HG03378 (cell line): ENCODE results near the gene MAP2K1.
"Not testable (repeated sequence)": the region's sequence is repeated elsewhere in the genome, so short reads cannot be mapped to it uniquely, and the experiment has no call there.

ENCODE experiments used
- ATAC-seq: cut with Tn5 transposase; IDR thresholded peaks from one replicate; pipeline ENCODE4 v1.9.1; 2021; ENCODE audit warnings: mild to moderate bottlenecking, moderate library complexity; ENCODE audit not compliant: unreplicated experiment

The MAP2K1 gene

DNA sequence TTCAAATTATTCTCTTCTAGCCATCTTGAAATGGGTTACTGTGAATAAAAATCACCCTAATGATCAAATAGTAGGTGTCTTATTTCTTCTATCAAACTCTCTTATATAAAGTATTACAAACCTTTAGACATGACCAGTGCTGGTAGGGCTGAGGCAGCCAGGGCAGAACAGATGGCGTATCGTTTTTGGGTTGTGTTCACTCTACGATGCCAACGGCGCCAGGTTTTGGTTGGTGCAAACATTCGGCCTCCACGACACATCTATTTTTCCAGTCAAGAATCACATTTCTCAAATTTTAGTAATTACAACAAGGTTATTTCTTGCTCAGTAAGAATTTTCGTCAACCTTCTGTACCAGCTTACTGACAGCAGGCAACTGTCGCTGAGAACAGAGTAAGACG lies 115.8 kb downstream of the MAP2K1 start:
- ATAC-seq = no peak

GRCh38 chr15:66503041-66503648 lies 116.4 kb downstream of the MAP2K1 start:
- ATAC-seq = not testable (repeated sequence)

DNA sequence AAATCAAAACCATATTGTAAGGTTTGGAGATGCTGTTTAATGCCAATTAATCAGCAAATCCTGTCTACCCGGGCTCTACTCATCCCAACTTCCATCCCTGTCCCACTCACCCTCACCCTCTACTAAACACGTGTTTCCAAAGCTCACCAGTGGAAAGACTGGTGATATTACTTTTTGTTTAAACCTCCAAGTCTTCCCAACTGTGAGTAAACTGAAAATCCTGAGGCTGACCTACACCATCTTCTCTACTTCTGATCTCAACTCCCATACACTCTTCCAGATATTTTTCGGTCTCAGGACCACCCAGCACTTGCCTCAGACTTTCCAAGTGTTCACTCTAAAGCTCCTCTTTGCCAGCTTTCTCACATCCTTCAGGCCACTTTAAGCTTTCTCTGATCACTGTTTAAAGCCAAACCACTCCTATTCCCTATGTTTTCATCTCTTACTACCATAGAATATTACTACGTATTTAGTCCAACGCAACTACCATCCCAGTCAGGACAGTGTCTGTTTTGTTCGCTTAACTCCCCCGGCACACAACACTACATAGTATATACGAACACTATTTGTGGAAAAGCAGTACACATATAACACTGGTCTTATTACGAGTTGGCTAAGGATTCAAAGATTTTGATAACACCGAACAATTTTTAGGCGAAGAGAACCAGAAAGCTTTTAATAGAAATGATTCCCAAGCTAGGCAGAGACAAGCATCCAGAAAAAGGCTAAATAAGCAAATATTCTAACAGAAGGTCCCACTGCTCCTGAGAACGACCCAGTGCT lies 117.3 kb downstream of the MAP2K1 start:
- no peak for ATAC-seq

GRCh38 chr15:66504563-66505429 lies 118.1 kb downstream of the MAP2K1 start, which contains the start of the genes RPL4 and ZWILCH:
Gene RPL4, minus strand, starts transcription at chr15:66504855. Its CDS starts 65 bp downstream, at chr15:66504790.
Gene ZWILCH, plus strand, starts transcription at chr15:66505326. Its CDS starts 13 bp downstream, at chr15:66505339.
- peak; percentile 71 for ATAC-seq

DNA sequence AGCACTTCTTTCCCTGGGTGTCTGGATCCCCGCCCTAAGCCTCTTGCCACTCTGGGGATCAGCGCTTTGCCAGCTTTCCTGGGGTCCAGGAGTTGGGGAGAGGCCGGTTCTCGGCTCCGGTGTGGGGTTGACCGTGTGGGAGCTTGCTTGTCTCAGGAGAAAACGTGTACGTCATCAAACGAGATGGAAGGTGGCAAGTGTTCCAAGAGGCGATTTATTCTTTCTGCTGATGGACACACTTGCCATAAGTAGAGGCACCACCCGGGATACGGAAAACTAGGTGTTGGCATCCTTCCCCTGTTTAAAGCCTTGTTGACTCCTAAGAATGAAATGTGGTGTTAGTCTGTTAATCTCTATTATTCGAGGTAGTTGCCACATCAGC lies 118.7 kb downstream of the MAP2K1 start:
- no peak for ATAC-seq

DNA sequence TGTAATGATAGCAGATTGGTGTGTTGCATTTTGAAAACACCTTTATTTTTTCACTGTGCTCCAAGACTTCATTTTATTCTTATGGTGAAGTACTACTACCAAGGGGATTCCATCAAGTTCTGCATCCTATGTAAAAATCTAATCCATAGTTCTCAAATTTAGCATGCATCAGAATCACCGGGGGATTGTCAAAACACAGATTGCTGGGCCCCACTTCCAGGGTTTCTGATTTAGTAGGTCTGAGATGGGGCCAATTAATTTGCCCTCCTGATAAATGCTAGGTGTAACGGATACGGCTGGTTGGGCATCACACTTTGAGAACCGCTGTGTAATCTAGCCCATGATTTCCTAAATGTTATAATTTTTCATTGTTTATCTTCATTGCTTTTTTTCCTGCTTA lies 119.1 kb downstream of the MAP2K1 start:
- no peak for ATAC-seq

DNA sequence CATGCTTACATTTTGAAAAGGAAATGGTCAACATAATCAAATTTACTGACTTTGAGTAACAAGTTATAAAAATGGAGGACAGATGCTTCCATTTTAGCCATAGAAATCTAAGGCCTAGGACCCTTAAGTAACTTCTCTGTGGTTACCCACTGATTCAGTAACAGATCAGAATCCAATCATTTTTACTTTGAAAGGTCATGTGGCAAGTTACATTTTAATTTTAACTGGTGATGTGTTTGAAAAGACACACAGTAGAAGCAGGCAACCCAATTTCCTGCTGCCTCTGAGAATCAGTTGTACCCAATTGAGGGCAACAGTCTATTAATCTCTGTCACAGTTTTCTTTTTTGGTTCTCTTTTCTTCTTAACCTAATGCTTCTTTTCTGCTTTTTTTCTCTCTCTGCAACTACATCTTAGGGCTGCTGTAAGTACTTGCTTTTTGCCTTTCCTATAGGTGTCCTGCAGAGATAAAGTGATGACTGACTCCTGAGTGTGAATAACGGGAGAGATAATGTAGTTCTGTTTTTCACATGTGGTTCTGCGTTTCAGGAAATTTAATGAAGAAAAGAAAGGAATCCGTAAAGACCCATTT lies 121.7 kb downstream of the MAP2K1 start:
- no peak for ATAC-seq

DNA sequence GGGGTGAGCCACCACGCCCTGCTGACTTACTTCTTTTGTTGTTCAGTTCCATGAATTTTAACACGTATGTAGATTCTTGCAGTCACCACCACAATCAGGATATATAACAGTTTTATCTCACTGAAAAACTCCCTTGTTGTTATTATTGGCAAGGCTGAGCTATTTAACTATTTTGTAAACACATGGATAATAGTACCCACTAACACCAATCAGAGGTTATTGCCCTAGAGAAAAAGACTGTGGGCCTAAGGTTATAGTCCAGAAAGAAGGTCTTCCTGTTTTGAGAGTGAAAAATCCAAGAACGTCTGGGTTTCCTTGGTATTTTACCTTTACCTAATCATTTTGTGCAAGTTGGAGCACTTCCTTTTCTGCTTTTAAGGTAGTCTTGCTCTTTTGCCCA lies 127.9 kb downstream of the MAP2K1 start:
- no peak for ATAC-seq

DNA sequence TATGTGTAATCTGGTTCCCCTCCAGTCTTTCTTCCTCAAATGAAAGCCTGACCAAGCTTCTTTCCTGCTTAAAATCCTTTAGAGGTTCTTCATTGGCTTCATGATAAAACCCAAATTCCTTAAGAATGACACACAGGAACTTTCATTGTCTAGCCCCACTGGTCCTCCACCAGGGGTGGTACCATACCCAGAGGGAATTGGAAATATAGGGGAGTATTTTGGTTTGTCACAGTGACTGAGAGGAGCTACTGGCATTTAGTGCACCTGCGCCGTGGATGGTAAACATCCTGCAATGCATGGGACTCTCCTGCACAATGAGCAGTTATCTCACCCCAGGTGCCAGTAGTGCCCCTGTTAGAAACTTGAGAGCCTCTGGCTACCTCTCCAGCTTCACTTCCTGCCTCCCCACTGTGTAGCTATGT lies 129.2 kb downstream of the MAP2K1 start:
- no peak for ATAC-seq

DNA sequence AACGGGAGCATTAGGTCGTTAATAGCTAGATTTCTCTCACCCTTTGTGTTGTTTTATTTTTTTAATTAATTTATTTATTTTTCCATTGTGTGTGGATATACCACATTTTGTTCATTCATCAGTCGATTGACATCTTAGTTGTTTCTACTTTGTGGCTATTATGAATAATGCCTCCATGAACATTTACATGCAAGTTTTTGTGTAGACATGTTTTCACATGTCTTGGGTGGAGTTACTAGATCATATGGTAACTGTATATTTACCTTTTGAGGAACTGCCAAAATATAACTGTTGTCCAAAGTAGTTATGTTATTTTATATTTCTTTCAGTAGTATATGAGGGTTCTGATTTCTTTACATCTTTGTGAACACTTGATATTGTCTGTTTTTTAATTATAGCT lies 137.2 kb downstream of the MAP2K1 start:
- no peak for ATAC-seq

- ATAC-seq = no peak
Observed at GRCh38 chr15:66524838-66525237, 138.1 kb downstream of the MAP2K1 start.

GRCh38 chr15:66535056-66535455 lies 148.3 kb downstream of the MAP2K1 start:
- ATAC-seq = no peak
